Neural progenitor cell (in vitro differentiated cells): Measurements from ENCODE around the gene C1QTNF3.

ENCODE experiments used
- CTCF ChIP-seq: fragments of 200-600 bp; sonication (generic); IDR thresholded peaks from 2 replicates; pipeline ENCODE4 v1.5.1; 2017; ENCODE audit warnings: antibody characterized with exemption, mild to moderate bottlenecking
- EZH2 ChIP-seq: fragments of 200-600 bp; sonication (generic); IDR thresholded peaks from 2 replicates; pipeline ENCODE4 v1.6.1; 2017; ENCODE audit warnings: antibody characterized with exemption, mild to moderate bottlenecking, moderate library complexity
- EZH2phosphoT487 ChIP-seq: fragments of 200-600 bp; sonication (generic); IDR thresholded peaks from 2 replicates; pipeline ENCODE4 v1.6.1; 2017; ENCODE audit warnings: antibody characterized with exemption

- no peak for TF ChIP-seq CTCF
- no peak for TF ChIP-seq EZH2
- TF ChIP-seq EZH2phosphoT487: no peak
These were observed 3.0 kb upstream of the C1QTNF3 start for GRCh38 chr5:34045996-34046395.
